CD4-positive, alpha-beta T cell treated with Interferon alpha-2 for 1 hour (primary cell): ENCODE results near the gene ATP11A.

Experiments
- DNase-seq, 2 donors: peaks; one replicate each; pipeline ENCODE4 v3.0.0-alpha.2; 2020 to 2022

ATP11A gene

GRCh38 chr13:112744168-112745021 lies 54.6 kb downstream of the ATP11A start:
- no peak for DNase-seq

- DNase-seq = no peak
Observed at GRCh38 chr13:112746044-112746443, 56.2 kb downstream of the ATP11A start.

DNA sequence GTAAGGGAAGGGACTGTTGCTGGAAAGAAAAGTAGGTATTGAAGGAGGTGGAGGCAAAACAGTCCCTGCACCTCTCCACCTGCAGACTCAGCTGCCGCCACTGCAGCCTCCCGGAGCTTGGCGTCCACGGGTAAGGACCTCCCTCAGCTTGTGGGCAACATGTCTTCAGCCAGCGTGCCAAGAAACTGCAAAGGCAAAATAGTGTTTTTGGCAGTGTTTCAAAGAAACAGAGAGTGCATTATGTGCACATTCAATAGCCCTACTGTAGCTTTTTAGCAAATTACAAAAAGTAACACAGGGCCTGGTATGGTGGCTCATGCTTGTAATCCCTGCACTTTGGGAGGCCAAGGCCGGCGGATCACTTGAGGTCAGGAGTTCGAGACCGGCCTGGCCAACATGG lies 57.4 kb downstream of the ATP11A start:
- no peak for DNase-seq

DNA sequence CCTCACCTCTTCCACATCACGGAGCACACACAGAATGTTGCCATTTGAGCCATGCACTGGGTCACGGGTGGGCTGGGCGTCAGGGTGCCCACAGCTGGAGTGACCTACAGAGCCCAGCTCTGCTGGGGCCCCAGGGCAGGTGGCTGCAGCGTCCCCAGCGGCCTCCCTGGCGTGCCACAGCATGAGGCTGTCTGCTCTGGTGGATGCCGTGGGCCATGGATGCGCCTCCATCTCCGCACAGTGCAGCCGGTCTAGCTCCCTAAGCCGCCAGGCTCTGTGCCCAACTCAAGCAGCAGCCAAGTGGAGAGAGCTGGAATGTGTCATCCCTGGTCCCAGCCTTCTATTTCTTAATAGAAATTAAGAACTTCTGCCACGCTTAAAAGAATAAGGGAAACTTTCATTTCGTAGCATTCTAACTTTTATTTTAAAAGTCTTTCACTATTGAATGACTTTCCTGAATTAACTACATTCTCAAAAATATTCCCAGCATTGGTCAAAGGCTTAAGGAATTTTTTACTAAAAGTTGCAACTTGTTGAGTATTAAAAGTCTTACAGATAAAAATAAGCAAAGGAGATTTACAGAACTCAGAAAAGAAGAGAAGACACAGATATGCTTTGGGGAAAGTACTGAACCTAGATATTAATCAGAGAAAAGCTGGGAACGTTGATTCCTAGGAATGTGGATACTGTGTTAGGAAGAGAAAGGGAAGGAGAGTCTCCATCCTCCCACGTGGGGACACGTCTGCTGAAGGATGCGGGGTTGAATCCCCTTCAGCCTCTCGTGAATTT lies 59.3 kb downstream of the ATP11A start:
- DNase-seq = no peak

DNA sequence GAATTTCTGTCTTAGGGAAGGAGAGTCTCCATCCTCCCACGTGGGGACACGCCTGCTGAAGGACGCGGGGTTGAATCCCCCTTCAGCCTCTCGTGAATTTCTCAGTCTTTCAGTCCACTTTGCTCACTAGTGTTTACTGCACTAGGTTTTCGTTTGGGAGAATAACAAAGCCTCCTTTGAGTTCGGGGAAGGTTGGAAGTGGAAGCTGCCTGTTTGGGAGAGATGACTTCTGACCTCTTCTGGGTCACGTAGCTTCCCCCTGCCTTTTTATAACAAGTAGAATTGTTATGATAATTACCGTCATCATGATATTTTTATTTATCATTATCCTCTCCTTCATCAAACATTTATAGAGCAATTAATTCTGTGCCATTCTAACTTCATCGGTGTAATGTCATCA lies 60.7 kb downstream of the ATP11A start:
- no peak for DNase-seq

GRCh38 chr13:112751617-112752016 lies 61.8 kb downstream of the ATP11A start:
- no peak for DNase-seq

DNA sequence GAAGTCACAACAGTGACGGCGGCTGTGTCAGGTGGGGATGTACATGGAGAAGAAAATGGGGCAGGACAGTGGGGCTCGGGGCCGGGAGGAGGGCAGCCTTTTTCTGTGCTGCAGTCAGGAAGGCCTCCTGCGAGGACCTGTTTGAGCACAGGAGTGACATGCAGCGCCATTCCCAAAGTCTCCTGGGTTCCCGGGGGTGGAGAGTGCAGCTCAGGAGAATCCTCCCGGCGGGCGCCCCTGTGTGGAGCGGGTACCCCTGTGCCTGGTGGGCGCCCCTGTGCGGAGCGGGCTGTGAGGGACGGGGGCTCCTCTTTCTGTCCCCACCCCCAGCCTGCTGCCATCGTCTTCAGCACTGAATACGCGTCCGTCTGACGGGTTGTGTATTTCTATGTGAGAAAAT lies 62.4 kb downstream of the ATP11A start:
- DNase-seq = no peak

DNA sequence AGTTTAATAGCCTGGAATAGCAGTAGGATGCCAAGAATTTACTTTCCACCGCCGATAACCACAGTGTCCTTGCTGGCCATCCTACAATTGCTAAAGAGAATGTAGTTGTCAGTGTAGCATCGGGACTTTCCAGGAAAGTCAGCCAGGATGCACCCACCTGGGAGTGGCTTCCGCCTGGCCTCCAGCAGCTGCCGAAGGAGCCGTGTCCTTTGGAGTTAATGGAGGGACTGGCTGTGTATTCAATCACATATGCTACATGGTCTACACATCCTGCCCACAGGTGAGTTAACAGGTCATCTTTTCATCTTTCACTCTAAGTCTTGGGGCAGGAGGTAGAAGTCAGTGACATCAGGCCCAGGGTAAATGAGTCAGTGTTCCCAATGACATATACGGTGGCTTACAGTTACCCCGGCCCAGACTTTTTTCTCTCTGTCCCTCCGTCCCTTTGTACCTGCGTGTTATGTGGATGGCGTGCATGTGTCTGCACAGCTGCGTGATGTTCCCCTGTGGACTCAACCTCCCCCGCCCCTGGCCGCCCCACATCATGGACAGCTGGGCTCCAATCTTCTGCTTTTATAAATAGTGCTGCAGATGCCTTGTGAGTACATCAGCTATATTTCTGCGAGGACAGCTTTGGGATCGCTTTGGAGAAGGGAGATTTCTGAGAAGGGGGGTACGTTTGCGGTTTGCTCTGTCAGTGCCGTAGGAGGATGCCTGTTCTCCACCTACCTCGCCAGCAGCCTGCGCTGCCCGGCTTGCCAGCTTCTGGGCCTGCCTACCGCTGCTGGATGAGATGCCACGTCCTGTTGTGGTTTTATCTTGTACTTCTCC lies 63.1 kb downstream of the ATP11A start:
- peak in 1 of 2 donors; percentile 14 for DNase-seq

DNA sequence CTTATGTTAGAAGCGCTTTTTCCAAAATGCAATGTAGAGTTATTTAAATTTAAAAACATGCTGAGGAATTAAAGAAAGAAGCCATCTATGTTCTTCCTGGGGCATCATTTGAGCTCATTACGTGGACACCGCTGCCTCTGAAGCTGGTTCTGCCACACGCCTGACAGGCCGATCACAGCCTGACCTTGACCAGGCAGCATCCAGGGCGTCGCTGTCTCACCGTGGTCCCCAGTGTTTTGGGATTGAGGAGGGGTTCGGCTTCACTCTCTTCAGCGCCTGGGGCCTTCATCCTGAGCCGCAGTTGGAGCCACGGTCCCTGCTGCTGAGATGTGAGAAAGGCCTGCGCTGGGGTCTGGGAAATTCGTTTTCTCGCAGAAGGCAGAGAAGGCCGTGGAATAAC lies 64.0 kb downstream of the ATP11A start:
- DNase-seq = no peak

GRCh38 chr13:112754281-112755025 lies 64.6 kb downstream of the ATP11A start:
- DNase-seq = no peak

DNA sequence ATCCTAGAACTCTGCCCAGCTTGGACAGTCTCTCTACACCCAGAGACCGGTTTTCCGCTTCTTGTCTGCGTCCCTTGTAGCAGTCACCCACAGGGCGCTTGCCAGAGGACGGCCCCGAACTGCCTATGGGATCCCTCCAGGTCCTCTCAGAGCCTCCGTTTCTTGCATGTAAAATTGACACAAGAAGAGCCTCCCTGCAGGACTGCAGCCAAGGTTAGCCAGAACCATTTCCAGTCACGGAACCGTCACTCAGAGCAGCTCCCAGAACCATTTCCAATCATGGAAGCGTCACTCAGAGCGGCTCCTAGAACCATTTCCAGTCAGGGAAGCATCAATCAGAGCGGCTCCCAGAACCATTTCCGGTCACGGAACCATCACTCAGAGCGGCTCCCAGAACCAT lies 65.5 kb downstream of the ATP11A start:
- no peak for DNase-seq

- no peak for DNase-seq
Observed at GRCh38 chr13:112756081-112756480, 66.2 kb downstream of the ATP11A start.

- DNase-seq = no peak
Observed at GRCh38 chr13:112756511-112756966, 66.7 kb downstream of the ATP11A start.

GRCh38 chr13:112756967-112757758 lies 67.3 kb downstream of the ATP11A start:
- no peak for DNase-seq

DNA sequence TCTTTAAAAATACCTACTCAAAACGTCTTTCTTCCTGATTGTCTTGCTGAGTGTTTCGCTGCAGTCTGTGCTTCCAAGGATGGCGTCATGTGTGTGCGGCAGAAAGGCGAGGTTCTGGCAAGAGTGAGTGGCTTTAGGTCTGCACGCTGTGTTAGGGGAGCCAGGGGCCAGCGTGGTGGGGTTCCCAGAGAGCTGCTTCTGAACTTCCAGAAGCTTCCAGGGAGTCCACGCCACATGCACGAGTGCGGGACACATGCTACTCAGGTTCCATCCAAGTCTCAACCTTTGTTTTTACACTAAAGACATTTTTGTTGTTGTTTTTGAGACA lies 67.9 kb downstream of the ATP11A start:
- DNase-seq = no peak

DNA sequence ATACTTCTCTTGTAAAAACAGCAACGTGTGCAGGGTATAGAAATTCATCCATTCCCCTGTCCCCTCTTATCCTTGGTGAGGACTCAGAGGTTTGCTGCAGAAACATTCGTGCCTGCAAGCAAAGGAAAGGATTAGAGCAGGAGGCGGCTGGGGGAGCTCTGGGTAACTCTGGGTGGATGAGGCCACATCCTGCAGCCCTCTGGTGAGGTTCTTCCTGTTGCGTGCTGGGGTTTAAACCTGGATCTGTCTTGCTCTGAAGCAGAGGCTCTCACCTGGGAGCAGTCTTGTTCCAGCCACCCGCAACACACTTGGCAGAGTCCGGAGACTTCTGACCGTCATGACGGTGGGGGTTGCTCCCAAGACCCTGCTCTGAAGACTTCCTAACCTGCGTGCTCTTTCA lies 69.2 kb downstream of the ATP11A start:
- no peak for DNase-seq

DNA sequence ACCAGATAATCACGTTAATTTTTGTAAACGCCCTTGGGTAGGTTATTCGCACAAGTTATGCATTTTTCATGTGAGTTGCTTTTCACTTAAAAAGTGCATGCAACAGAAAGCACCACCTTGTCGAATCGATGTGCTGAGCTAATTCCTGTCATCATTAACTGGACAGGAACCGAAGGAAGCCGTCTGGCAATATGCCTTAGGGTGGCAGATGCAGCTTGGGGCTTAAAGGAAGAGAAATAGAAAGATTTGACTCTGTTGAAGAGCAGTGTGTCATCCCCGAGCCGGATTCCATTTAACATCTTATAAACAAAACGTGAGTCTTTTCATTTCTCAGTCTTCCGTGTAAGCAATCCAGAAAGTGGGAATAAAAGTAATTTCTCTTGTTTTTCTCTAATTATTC lies 70.0 kb downstream of the ATP11A start:
- no peak for DNase-seq

- no peak for DNase-seq
Observed at GRCh38 chr13:112760435-112760834, 70.6 kb downstream of the ATP11A start.

- no peak for DNase-seq
Observed at GRCh38 chr13:112760931-112761330, 71.1 kb downstream of the ATP11A start.

DNA sequence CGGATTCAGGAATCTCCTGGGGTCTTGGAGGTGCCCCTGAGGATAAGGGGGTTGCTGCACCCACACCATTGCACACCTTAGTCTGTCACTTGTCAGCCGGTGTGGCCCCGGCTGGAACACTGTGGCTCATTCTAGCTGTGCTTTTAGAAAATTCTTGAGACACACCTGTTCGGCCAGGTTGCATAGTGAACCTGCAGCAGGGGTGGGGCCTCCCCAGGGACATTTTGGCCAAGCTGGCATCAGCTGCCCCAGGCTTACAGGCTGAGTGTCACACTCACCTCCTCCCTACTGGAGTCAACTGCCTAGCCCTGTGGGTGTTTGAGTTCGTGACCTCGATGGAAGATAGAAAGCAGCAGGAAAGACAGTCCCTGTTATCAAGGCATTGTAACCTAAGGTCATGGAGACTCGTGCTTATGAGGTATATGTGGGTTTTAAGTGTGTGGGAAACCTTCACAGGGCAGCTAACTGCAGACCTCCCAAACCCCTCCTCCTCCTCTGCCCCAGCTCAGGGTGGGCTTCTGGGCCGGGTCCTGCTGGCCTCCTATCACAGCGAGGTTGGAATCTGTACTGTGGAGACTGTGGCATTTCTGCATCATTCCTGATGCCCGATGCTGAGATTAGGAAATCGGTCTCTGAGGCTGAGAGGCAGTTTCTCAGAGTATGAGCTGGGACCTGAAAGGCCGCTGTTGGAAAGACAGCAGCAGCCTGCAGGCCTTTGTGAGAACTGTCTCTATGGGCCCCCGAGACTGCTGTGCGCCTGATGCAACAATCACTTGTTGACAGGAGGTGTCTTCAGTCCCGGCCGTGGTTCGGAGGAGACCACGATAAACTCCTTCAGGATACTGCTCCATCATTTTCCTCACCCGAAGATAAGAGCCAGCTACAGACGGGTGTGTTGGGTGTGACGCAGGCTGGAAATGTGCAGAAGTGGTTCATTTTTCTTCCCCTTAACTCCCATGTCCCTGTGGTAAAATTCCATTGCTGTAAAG lies 72.2 kb downstream of the ATP11A start:
- no peak for DNase-seq
